ENCODE measurements around the gene HMGB4. TPM values are rescaled to one million over a fixed set of nuclear protein-coding genes. Genes with fewer than 3 reads are reported as not detected.
A peak's percentile ranks its signal among the peaks of the same experiment; 100 is the strongest.

Gene HMGB4
- total RNA-seq, 1 donor, result not detected

GRCh38 chr1:33867684-33868083 lies 3.8 kb downstream of the HMGB4 start:
- no peak for DNase-seq (ENCODE audit: low read depth)
- no peak for TF ChIP-seq CTCF (IDR thresholded peaks at IDR 0.05; ENCODE audit: insufficient read depth, low read depth, low read length)
- H3K4me3 ChIP-seq (ENCODE audit: low read depth, low read length), result no peak overlapping the region

- H3K4me3 ChIP-seq (ENCODE audit: low read depth, low read length), result no peak overlapping the region
- no peak for TF ChIP-seq CTCF (IDR thresholded peaks at IDR 0.05; ENCODE audit: insufficient read depth, low read depth, low read length)
- no peak for DNase-seq (ENCODE audit: low read depth)
Observed at GRCh38 chr1:33872275-33872674, 8.4 kb downstream of the HMGB4 start.

- no peak for DNase-seq (ENCODE audit: low read depth)
- no peak for TF ChIP-seq CTCF (IDR thresholded peaks at IDR 0.05; ENCODE audit: insufficient read depth, low read depth, low read length)
- H3K4me3 ChIP-seq (ENCODE audit: low read depth, low read length), result no peak overlapping the region
Observed at GRCh38 chr1:33872683-33873082, 8.8 kb downstream of the HMGB4 start.

- DNase-seq (ENCODE audit: low read depth), result no peak
- H3K4me3 ChIP-seq (ENCODE audit: low read depth, low read length), result no peak overlapping the region
- no peak for TF ChIP-seq CTCF (IDR thresholded peaks at IDR 0.05; ENCODE audit: insufficient read depth, low read depth, low read length)
Observed at GRCh38 chr1:33874636-33875035, 10.8 kb downstream of the HMGB4 start.

- no peak for DNase-seq (ENCODE audit: low read depth)
Observed at GRCh38 chr1:33875862-33876261, 12.0 kb downstream of the HMGB4 start.

GRCh38 chr1:33876970-33877650 lies 13.2 kb downstream of the HMGB4 start:
- H3K4me3 ChIP-seq (ENCODE audit: low read depth, low read length), result no peak overlapping the region
- no peak for TF ChIP-seq CTCF (IDR thresholded peaks at IDR 0.05; ENCODE audit: insufficient read depth, low read depth, low read length)
- no peak for DNase-seq (ENCODE audit: low read depth)

More at GRCh38 chr1:33875862-33876261, 12.0 kb downstream of the HMGB4 start:
- peak; percentile 12 for TF ChIP-seq CTCF (IDR thresholded peaks at IDR 0.05; ENCODE audit: insufficient read depth, low read depth, low read length)
- no peak overlapping the region for H3K4me3 ChIP-seq (ENCODE audit: low read depth, low read length)

- TF ChIP-seq CTCF (IDR thresholded peaks at IDR 0.05; ENCODE audit: insufficient read depth, low read depth, low read length), result no peak
- DNase-seq (ENCODE audit: low read depth), result no peak
- H3K4me3 ChIP-seq (ENCODE audit: low read depth, low read length), result no peak overlapping the region
Observed at GRCh38 chr1:33878392-33878791, 14.5 kb downstream of the HMGB4 start.

Data from fibroblast of villous mesenchyme (primary cell).